Smooth muscle cell (in vitro differentiated cells): ENCODE results near the gene TBX4. TPM values are rescaled to one million over a fixed set of nuclear protein-coding genes. Genes with fewer than 3 reads are reported as not detected.
A peak's percentile ranks its signal among the peaks of the same experiment; 100 is the strongest.

Experiments
- DNase-seq: peaks from one replicate; lab custom pipeline; 2025; ENCODE audit not compliant: unreplicated experiment; lab: John Stamatoyannopoulos, UW
- H2AFZ ChIP-seq: fragments of 200-600 bp; sonication (generic); 2 replicates; pipeline ENCODE4 v1.6.0; 2016; ENCODE audit warnings: antibody characterized with exemption, low read depth, mild to moderate bottlenecking
- H3F3A ChIP-seq: fragments of 200-600 bp; sonication (generic); 2 replicates; pipeline ENCODE4 v1.6.0; 2017; ENCODE audit warnings: antibody characterized with exemption, low read depth
- H3K27ac ChIP-seq: fragments of 200-600 bp; sonication (generic); 2 replicates; pipeline ENCODE4 v1.5.1; 2016; ENCODE audit warnings: low read depth, mild to moderate bottlenecking
- H3K27me3 ChIP-seq: fragments of 200-600 bp; sonication (generic); 2 replicates; pipeline ENCODE4 v1.6.1; 2016; ENCODE audit warnings: low read depth, mild to moderate bottlenecking
- H3K36me3 ChIP-seq: fragments of 200-600 bp; sonication (generic); 2 replicates; pipeline ENCODE4 v1.5.1; 2016; ENCODE audit warnings: low read depth
- H3K4me1 ChIP-seq: fragments of 200-600 bp; sonication (generic); 2 replicates; pipeline ENCODE4 v1.5.1; 2016; ENCODE audit warnings: low read depth
- H3K4me2 ChIP-seq: fragments of 200-600 bp; sonication (generic); 2 replicates; pipeline ENCODE4 v1.6.0; 2016; ENCODE audit warnings: mild to moderate bottlenecking
- H3K4me3 ChIP-seq: fragments of 200-600 bp; sonication (generic); 2 replicates; pipeline ENCODE4 v1.5.1; 2016; ENCODE audit warnings: mild to moderate bottlenecking
- H3K79me2 ChIP-seq: fragments of 200-600 bp; sonication (generic); 2 replicates; pipeline ENCODE4 v1.6.0; 2016; ENCODE audit warnings: low read depth, mild to moderate bottlenecking
- H3K9ac ChIP-seq: fragments of 200-600 bp; sonication (generic); 2 replicates; pipeline ENCODE4 v1.6.0; 2016; ENCODE audit warnings: low read depth
- H3K9me3 ChIP-seq: fragments of 200-600 bp; sonication (generic); replicated peaks from 2 replicates; pipeline ENCODE4 v1.5.1; 2016; ENCODE audit warnings: low read depth
- H4K20me1 ChIP-seq: fragments of 200-600 bp; sonication (generic); 2 replicates; pipeline ENCODE4 v1.6.0; 2016; ENCODE audit warnings: low read depth
- WGBS: methylation state at CpG from one replicate; pipeline ENCODE4 v1.1.7; 2016; ENCODE audit warnings: low lambda C conversion rate; 5-methylcytosine and 5-hydroxymethylcytosine counted together
- polyA plus RNA-seq: library from polyadenylated mRNA; unstranded; fragments of >200 nt; fragmentation: Nextera tagmentation; extraction: Ambion mirVana; gene quantifications from 2 replicates; pipeline ENCODE4 v1.2.1, GENCODE V29; 2016
- total RNA-seq: library from RNA; depleted of rRNA; stranded (reverse); fragments of >200 nt; gene quantifications from 2 replicates; pipeline ENCODE4 v1.2.3, GENCODE V29; 2014
- TF ChIP-seq, protein P1 (sequence below): fragments of 200-600 bp; sonication (generic); IDR thresholded peaks from 2 replicates; pipeline ENCODE4 v1.5.1; 2017; ENCODE audit warnings: borderline replicate concordance, mild to moderate bottlenecking, antibody characterized with exemption; ENCODE audit not compliant: insufficient read depth, poor library complexity, severe bottlenecking

TBX4 gene
- total and polyA plus RNA-seq, 2 experiments from 2014 or later: 14.1 to 22.7 TPM

GRCh38 chr17:61406537-61406845, 45.7 kb upstream of the TBX4 start:
- Histone ChIP-seq H3K27me3 (peaks cover 43% of the 10 kb centered on the region), H2AFZ (no peak overlapping the region), H3K4me1 (peaks cover 30% of the 10 kb centered on the region), H3K79me2 (peaks cover 54% of the 10 kb centered on the region), H3K4me3 (no peak overlapping the region), H3K9ac (no peak overlapping the region), H4K20me1 (peaks cover 72% of the 10 kb centered on the region), H3K36me3 (no peaks in the 10 kb centered on the region), H3K4me2 (peak overlapping the region; percentile 97), H3F3A (peaks cover 18% of the 10 kb centered on the region), H3K9me3 (no peaks in the 10 kb centered on the region), H3K27ac (no peak overlapping the region)
- no peak for DNase-seq
- TF ChIP-seq, protein P1, sequence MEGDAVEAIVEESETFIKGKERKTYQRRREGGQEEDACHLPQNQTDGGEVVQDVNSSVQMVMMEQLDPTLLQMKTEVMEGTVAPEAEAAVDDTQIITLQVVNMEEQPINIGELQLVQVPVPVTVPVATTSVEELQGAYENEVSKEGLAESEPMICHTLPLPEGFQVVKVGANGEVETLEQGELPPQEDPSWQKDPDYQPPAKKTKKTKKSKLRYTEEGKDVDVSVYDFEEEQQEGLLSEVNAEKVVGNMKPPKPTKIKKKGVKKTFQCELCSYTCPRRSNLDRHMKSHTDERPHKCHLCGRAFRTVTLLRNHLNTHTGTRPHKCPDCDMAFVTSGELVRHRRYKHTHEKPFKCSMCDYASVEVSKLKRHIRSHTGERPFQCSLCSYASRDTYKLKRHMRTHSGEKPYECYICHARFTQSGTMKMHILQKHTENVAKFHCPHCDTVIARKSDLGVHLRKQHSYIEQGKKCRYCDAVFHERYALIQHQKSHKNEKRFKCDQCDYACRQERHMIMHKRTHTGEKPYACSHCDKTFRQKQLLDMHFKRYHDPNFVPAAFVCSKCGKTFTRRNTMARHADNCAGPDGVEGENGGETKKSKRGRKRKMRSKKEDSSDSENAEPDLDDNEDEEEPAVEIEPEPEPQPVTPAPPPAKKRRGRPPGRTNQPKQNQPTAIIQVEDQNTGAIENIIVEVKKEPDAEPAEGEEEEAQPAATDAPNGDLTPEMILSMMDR: no peak
- 57% methylated on average over 1 of the region's 1 CpG for WGBS

GRCh38 chr17:61406971-61407911, 45.0 kb upstream of the TBX4 start:
- Histone ChIP-seq H3K27me3 (peaks cover 36% of the 10 kb centered on the region), H3K9me3 (no peaks in the 10 kb centered on the region), H4K20me1 (peaks cover 64% of the 10 kb centered on the region), H2AFZ (no peak overlapping the region), H3K27ac (no peak overlapping the region), H3K79me2 (peaks cover 46% of the 10 kb centered on the region), H3K4me1 (peaks cover 33% of the 10 kb centered on the region), H3K4me3 (no peak overlapping the region), H3F3A (peaks cover 18% of the 10 kb centered on the region), H3K36me3 (no peaks in the 10 kb centered on the region), H3K9ac (no peak overlapping the region), H3K4me2 (peak overlapping the region; percentile 10)
- WGBS: 68% methylated on average over 8 of the region's 8 CpGs
- DNase-seq: no peak
- TF ChIP-seq, protein P1: no peak

GRCh38 chr17:61408151-61409041, 43.8 kb upstream of the TBX4 start:
- no peak overlapping the region for H2AFZ ChIP-seq
- H3K4me3 ChIP-seq: peak overlapping the region; percentile 52
- H3K36me3 ChIP-seq: no peaks in the 10 kb centered on the region
- DNase-seq: no peak
- 54% methylated on average over 40 of the region's 41 CpGs for WGBS
- H3K27ac ChIP-seq: peak overlapping the region; percentile 10
- no peaks in the 10 kb centered on the region for H3K9me3 ChIP-seq
- peaks cover 18% of the 10 kb centered on the region for H3F3A ChIP-seq
- peaks cover 37% of the 10 kb centered on the region for H3K79me2 ChIP-seq
- H3K9ac ChIP-seq: no peak overlapping the region
- peak overlapping the region; percentile 85 for H3K4me2 ChIP-seq
- peaks cover 25% of the 10 kb centered on the region for H3K27me3 ChIP-seq
- peaks cover 26% of the 10 kb centered on the region for H3K4me1 ChIP-seq
- TF ChIP-seq, protein P1: no peak
- peaks cover 52% of the 10 kb centered on the region for H4K20me1 ChIP-seq
